Neural crest cell (in vitro differentiated cells): Measurements from ENCODE around the gene AMPD2. TPM values are rescaled to one million over a fixed set of nuclear protein-coding genes. Genes with fewer than 3 reads are reported as not detected.

ENCODE experiments used
- DNase-seq: peaks from one replicate; pipeline ENCODE4 v3.0.0; 2021; ENCODE audit warnings: low read depth, mixed read lengths, low spot score
- H3K27ac Mint-ChIP-seq: one replicate; pipeline ENCODE4 v1.8.0; 2021; ENCODE audit warnings: mild to moderate bottlenecking, mixed read lengths; ENCODE audit not compliant: unreplicated experiment
- H3K27me3 Mint-ChIP-seq: 2 replicates; pipeline ENCODE4 v1.8.0; 2021; ENCODE audit warnings: low read depth, mild to moderate bottlenecking, mixed read lengths
- H3K36me3 Mint-ChIP-seq: 2 replicates; pipeline ENCODE4 v1.8.0; 2021; ENCODE audit warnings: low read depth, mild to moderate bottlenecking, mixed read lengths
- H3K4me1 Mint-ChIP-seq: 2 replicates; pipeline ENCODE4 v1.8.0; 2021; ENCODE audit warnings: mixed read lengths
- H3K4me3 Mint-ChIP-seq: one replicate; pipeline ENCODE4 v1.8.0; 2021; ENCODE audit warnings: mild to moderate bottlenecking, mixed read lengths
- H3K9me3 Mint-ChIP-seq: 2 replicates; pipeline ENCODE4 v1.8.0; 2021; ENCODE audit warnings: mixed read lengths
- total RNA-seq: library from RNA; stranded (reverse); gene quantifications from 2 replicates; pipeline ENCODE4 v1.2.1, GENCODE V29; 2021
- TF ChIP-seq, protein P1 (sequence below): fragments of 200-600 bp; sonication (generic); conservative IDR thresholded peaks from 2 replicates; pipeline ENCODE4 v1.5.0; 2021; ENCODE audit warnings: antibody characterized with exemption, mild to moderate bottlenecking

Gene AMPD2
- total RNA-seq, 1 donor from 2014 or later, result 105 TPM

DNA sequence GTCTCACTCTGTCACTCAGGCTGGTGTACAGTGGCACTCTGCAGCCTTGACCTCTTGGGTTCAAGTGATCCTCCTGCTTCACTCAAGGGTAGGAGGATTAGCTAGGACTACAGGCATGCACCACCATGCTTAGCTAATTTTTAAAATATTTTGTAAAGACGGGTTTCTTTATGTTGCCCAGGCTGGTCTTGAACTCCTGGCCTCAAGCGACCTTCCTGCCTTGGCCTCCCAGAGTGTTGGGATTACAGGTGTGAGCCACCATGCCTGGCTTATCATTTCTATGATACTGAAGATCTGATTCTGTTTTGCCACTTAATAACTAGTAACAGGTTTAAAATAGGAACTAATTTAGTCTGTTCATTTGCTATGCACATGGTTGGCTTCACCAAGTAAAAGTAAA is 37.6 kb upstream of the AMPD2 start:
- no peak overlapping the region for H3K27ac Mint-ChIP-seq
- H3K27me3 Mint-ChIP-seq, result no peaks in the 10 kb centered on the region
- no peaks in the 10 kb centered on the region for H3K4me1 Mint-ChIP-seq
- TF ChIP-seq, protein P1, sequence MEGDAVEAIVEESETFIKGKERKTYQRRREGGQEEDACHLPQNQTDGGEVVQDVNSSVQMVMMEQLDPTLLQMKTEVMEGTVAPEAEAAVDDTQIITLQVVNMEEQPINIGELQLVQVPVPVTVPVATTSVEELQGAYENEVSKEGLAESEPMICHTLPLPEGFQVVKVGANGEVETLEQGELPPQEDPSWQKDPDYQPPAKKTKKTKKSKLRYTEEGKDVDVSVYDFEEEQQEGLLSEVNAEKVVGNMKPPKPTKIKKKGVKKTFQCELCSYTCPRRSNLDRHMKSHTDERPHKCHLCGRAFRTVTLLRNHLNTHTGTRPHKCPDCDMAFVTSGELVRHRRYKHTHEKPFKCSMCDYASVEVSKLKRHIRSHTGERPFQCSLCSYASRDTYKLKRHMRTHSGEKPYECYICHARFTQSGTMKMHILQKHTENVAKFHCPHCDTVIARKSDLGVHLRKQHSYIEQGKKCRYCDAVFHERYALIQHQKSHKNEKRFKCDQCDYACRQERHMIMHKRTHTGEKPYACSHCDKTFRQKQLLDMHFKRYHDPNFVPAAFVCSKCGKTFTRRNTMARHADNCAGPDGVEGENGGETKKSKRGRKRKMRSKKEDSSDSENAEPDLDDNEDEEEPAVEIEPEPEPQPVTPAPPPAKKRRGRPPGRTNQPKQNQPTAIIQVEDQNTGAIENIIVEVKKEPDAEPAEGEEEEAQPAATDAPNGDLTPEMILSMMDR, result no peak
- H3K9me3 Mint-ChIP-seq, result no peaks in the 10 kb centered on the region
- H3K4me3 Mint-ChIP-seq, result no peak overlapping the region
- H3K36me3 Mint-ChIP-seq, result peaks cover 14% of the 10 kb centered on the region
- DNase-seq, result no peak

DNA sequence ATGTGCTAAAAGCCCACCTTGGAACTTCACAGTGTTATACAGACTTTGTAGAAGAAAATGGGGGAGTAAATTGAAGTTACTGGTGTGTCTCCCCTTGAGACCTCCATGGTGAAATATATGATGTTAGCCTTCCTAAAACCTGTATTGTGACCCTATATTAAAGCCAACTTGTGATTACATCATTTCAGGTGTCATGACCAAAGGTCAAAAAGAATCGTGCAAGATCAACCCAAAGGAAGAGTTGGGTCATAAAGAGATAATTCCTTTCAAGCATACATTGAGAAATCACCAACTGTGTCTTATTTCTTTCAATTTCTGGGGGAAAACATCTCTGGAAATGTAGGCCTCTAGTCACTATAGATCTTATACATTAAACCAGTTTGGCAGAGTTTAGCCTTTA is 34.9 kb upstream of the AMPD2 start:
- no peak for DNase-seq
- TF ChIP-seq, protein P1, result no peak
- Mint-ChIP-seq H3K36me3 (peaks cover 11% of the 10 kb centered on the region), H3K9me3 (no peaks in the 10 kb centered on the region), H3K4me1 (no peaks in the 10 kb centered on the region), H3K27me3 (no peaks in the 10 kb centered on the region), H3K27ac (no peak overlapping the region), H3K4me3 (no peak overlapping the region)

DNA sequence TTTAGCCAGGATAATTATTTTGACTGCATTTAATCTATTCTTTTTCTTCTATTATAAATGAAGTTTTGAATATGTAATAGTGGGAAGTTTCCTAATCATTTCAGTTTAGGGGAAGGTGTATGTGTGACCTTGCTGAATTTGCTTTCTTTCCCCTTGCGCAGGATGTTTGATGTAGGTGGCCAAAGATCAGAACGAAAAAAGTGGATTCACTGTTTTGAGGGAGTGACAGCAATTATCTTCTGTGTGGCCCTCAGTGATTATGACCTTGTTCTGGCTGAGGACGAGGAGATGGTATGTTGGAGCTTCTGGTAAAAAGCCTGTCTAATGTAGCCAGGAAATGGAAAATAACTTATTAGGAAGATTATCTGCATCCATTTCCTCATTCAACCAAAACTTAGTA is 33.6 kb upstream of the AMPD2 start:
- H3K36me3 Mint-ChIP-seq, result peaks cover 11% of the 10 kb centered on the region
- no peaks in the 10 kb centered on the region for H3K9me3 Mint-ChIP-seq
- no peak overlapping the region for H3K4me3 Mint-ChIP-seq
- H3K4me1 Mint-ChIP-seq, result no peaks in the 10 kb centered on the region
- H3K27me3 Mint-ChIP-seq, result no peaks in the 10 kb centered on the region
- TF ChIP-seq, protein P1, result no peak
- no peak for DNase-seq
- no peak overlapping the region for H3K27ac Mint-ChIP-seq

DNA sequence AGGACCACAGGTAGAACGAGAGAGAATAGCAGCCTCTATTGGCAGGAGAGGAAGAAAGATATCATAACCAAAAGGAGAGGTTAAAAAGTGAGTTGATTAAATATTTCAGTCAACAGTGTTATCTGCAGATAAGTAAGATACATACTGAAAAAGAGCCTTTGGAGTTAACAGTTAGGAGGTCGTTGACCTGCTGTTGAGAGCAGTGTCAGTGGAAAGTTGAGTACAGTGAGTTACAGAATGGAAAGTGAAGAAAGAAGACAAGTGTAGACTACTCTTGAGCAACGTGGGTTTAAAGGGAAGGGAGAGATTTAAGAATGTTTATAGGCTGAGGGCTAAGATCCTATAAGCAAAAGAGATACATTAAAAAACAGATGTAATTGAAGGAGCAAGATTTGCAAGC is 30.5 kb upstream of the AMPD2 start:
- Mint-ChIP-seq H3K4me3 (no peak overlapping the region), H3K9me3 (no peaks in the 10 kb centered on the region), H3K36me3 (peaks cover 13% of the 10 kb centered on the region), H3K27ac (no peak overlapping the region), H3K4me1 (no peaks in the 10 kb centered on the region), H3K27me3 (no peaks in the 10 kb centered on the region)
- TF ChIP-seq, protein P1, result no peak
- DNase-seq, result no peak

DNA sequence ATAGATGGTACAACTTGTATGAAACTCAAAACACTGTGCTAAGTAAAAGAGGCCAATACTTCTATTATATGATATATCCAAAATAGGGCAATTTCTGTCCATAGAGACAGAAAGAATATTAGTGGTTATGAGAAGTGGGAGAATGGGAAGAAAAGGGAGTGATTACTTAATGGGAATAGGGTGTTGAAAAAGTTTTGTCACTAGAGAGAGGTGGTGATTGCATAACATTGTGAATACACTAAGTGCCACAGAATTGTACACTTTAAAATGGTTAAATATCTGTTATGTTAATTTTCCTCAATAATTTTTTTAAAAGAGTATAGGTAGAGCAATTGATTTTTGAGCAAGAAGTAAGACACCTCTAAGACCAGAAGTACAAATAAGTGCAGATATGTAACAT is 30.0 kb upstream of the AMPD2 start:
- H3K4me3 Mint-ChIP-seq, result no peak overlapping the region
- TF ChIP-seq, protein P1, result no peak
- no peaks in the 10 kb centered on the region for H3K27me3 Mint-ChIP-seq
- no peaks in the 10 kb centered on the region for H3K4me1 Mint-ChIP-seq
- H3K27ac Mint-ChIP-seq, result no peak overlapping the region
- DNase-seq, result no peak
- H3K9me3 Mint-ChIP-seq, result no peaks in the 10 kb centered on the region
- H3K36me3 Mint-ChIP-seq, result peaks cover 11% of the 10 kb centered on the region

DNA sequence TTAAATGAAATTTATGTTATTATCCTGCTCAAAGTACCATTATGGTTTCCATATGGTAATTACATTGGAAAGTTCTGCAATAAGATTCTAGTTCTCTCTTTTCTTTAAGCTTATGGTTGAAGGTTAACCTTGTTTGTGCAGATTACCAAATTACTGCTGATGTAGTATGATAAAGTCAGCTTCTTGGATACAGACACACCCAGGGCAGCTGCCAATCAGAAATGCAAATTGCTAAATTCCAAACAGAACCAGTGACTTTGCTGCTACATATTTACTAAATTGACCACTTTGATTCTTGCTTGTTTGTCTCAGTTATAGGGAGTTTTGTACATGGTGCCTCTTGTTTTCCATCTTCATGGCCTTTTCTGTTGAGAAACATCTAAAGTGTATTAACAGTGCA is 26.7 kb upstream of the AMPD2 start:
- TF ChIP-seq, protein P1, result no peak
- Mint-ChIP-seq H3K9me3 (no peaks in the 10 kb centered on the region), H3K4me1 (no peaks in the 10 kb centered on the region), H3K27me3 (no peaks in the 10 kb centered on the region), H3K36me3 (peaks cover 9% of the 10 kb centered on the region), H3K4me3 (no peak overlapping the region), H3K27ac (no peak overlapping the region)
- DNase-seq, result no peak
